SH-SY5Y (cell line): ENCODE measurements around the gene USP27X.

Experiments used
- GATA2 ChIP-seq: IDR thresholded peaks from 2 replicates; pipeline ENCODE4 v1.6.1; 2011; ENCODE audit warnings: mild to moderate bottlenecking, low read depth, low read length
- GATA3 ChIP-seq: IDR thresholded peaks from 2 replicates; pipeline ENCODE4 v1.6.1; 2011; ENCODE audit warnings: low read depth, mild to moderate bottlenecking, low read length, moderate library complexity

DNA sequence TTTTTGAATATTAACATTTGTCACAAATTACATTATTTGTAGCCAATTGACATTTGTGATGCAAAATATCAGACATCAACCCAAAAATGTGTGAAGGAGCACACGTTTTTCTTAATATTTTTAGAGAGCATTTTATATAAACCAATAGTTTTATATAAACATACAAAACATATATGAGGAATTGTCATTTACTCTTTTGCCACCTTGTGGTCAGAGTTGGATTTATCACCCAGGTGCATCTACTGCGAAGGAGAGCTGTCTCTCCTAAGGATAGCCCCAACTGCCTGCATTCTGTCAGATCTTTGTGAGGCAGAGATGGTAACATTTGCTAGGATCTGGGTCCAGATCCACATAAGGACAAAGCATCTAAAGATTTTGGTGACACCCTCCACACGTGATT is 2.5 kb upstream of the USP27X start:
- TF ChIP-seq GATA2 (no peak), GATA3 (no peak)
